Keratinocyte (primary cell): Measurements from ENCODE around the gene ERBB4. TPM values are rescaled to one million over a fixed set of nuclear protein-coding genes. Genes with fewer than 3 reads are reported as not detected.

Experiments
- DNase-seq: peaks from one replicate; pipeline ENCODE4 v3.0.0-alpha.2; 2011; ENCODE audit warnings: low read depth, missing footprints, low spot score
- FAIRE-seq: peaks from 2 replicates; lab custom pipeline; 2011; peaks lifted over from hg19 to GRCh38; lab: Jason Lieb, UNC
- H2AFZ ChIP-seq: 2 replicates; pipeline ENCODE4 v1.6.0; 2012; ENCODE audit warnings: low read length, control low read depth, inconsistent platforms; ENCODE audit not compliant: control insufficient read depth
- H3K27ac ChIP-seq: 2 replicates; pipeline ENCODE4 v1.5.1; 2011; ENCODE audit warnings: low read length; ENCODE audit not compliant: control insufficient read depth, insufficient read depth
- H3K27me3 ChIP-seq: 3 replicates; pipeline ENCODE4 v1.6.0; 2011; ENCODE audit warnings: low read length; ENCODE audit not compliant: control insufficient read depth, insufficient read depth; ENCODE audit errors: extremely low read depth
- H3K36me3 ChIP-seq, 2 experiments: 2 replicates in 1 of 2; 3 replicates in 1 of 2; pipeline ENCODE4 v1.5.1; 2011; ENCODE audit warnings: low read length in 2 of 2, mild to moderate bottlenecking in 1 of 2; ENCODE audit not compliant: control insufficient read depth in 2 of 2, insufficient read depth in 2 of 2; ENCODE audit errors: extremely low read depth in 1 of 2
- H3K4me1 ChIP-seq: 3 replicates; pipeline ENCODE4 v1.5.1; 2011; ENCODE audit warnings: low read length; ENCODE audit not compliant: control insufficient read depth, insufficient read depth; ENCODE audit errors: extremely low read depth
- H3K4me2 ChIP-seq: 3 replicates; pipeline ENCODE4 v1.6.0; 2011; ENCODE audit warnings: low read depth, low read length; ENCODE audit not compliant: control insufficient read depth, insufficient read depth; ENCODE audit errors: extremely low read depth
- H3K4me3 ChIP-seq, 3 experiments: fragments of 200-600 bp in 1 of 3; sonication (generic) in 1 of 3; 2 replicates in 2 of 3; 3 replicates in 1 of 3; pipeline ENCODE4 v1.5.1; 2011 to 2016; ENCODE audit warnings: low read length in 3 of 3, mild to moderate bottlenecking in 3 of 3, control low read depth in 2 of 3, inconsistent platforms in 1 of 3, low read depth in 1 of 3, mixed read lengths in 1 of 3, mixed run types in 1 of 3, moderate library complexity in 1 of 3; ENCODE audit not compliant: control insufficient read depth in 2 of 3, insufficient read depth in 2 of 3; ENCODE audit errors: extremely low read depth in 1 of 3
- H3K79me2 ChIP-seq: 2 replicates; pipeline ENCODE4 v1.6.0; 2012; ENCODE audit warnings: low read length; ENCODE audit not compliant: control insufficient read depth, insufficient read depth
- H3K9ac ChIP-seq: 3 replicates; pipeline ENCODE4 v1.6.0; 2011; ENCODE audit warnings: low read length; ENCODE audit not compliant: control insufficient read depth, insufficient read depth; ENCODE audit errors: extremely low read depth
- H3K9me1 ChIP-seq: 3 replicates; pipeline ENCODE4 v1.6.0; 2011; ENCODE audit warnings: low read length; ENCODE audit not compliant: control insufficient read depth, insufficient read depth; ENCODE audit errors: extremely low read depth
- H3K9me3 ChIP-seq: 2 replicates; pipeline ENCODE4 v1.5.1; 2012; ENCODE audit warnings: low read depth, low read length; ENCODE audit not compliant: control insufficient read depth
- H4K20me1 ChIP-seq: 3 replicates; pipeline ENCODE4 v1.6.0; 2011; ENCODE audit warnings: low read length; ENCODE audit not compliant: control insufficient read depth, insufficient read depth; ENCODE audit errors: extremely low read depth
- CTCF ChIP-seq, 3 experiments: IDR thresholded peaks in 1 of 3; conservative IDR thresholded peaks in 1 of 3; optimal IDR thresholded peaks in 1 of 3; 2 replicates in 2 of 3; 3 replicates in 1 of 3; pipeline versions ENCODE3 to v1.5.1; 2011; ENCODE audit warnings: low read length in 3 of 3, mild to moderate bottlenecking in 3 of 3, moderate library complexity in 2 of 3, control low read depth in 1 of 3, inconsistent platforms in 1 of 3; ENCODE audit not compliant: insufficient read depth in 2 of 3; ENCODE audit errors: extremely low read depth in 1 of 3
- EZH2 ChIP-seq: IDR thresholded peaks from one replicate; pipeline ENCODE4 v1.6.1; 2012; ENCODE audit warnings: inconsistent platforms, mild to moderate bottlenecking, low read length, moderate library complexity
- dilution Hi-C: fragments of 300-500 bp; cut with MboI; formaldehyde crosslinking; loops from one replicate; pipeline ENCODE4 v1.7.0; 2020; ENCODE audit warnings: low sequenced_read_pairs; ENCODE audit not compliant: extremely low pct_ligation_motif_present
- polyA plus RNA-seq, 5 experiments: library from polyadenylated mRNA; depleted of rRNA in 3 of 5; stranded (reverse) in 3 of 5; stranded (forward) in 1 of 5; unstranded in 1 of 5; fragments of >200 nt; gene quantifications; 1 replicate in 1 of 5; 2 replicates in 3 of 5; 3 replicates in 1 of 5; pipeline versions ENCODE4 v1.2.1 to v1.2.3, GENCODE V29; 2011 to 2012; ENCODE audit warnings: missing spikeins in 2 of 5, low read depth in 1 of 5, low replicate concordance in 1 of 5

Gene ERBB4
- polyA plus RNA-seq, 1 donor (not counting 4 experiments of a cell fraction or from before 2014, with no cell fraction given) = 0.01 TPM

DNA sequence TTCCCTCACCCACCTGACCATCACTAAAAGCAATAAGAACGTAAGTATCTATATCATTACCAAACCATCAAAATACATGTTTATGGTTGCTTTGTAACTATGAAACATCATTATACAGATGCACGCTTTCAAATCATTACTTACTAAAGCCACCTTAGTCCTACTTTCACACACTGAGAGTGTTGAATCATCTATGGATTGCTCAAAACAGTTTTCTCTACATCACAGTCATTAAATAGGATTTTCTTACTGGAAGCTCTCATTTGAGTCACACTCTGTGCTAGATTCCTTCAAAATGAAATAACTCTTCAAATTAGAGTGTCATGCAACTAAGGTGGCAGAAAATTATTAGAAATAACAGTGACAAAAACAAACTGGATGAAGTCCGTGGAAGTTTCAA is 1103.8 kb downstream of the ERBB4 start:
- TF ChIP-seq CTCF (optimal IDR thresholded peaks at IDR 0.05 in 1 of 3, IDR thresholded peaks at IDR 0.05 in 1 of 3, conservative IDR thresholded peaks at IDR 0.05 in 1 of 3; ENCODE audit: extremely low read depth in 1 of 3, insufficient read depth in 2 of 3, low read length in 3 of 3) (no peak), EZH2 (no peak)
- dilution Hi-C loops = no loop called here
- no peak overlapping the region for H3K4me3 ChIP-seq
- no peak overlapping the region for H3K27ac ChIP-seq
- no peaks in the 10 kb centered on the region for H3K9me3 ChIP-seq
- H2AFZ ChIP-seq = no peak overlapping the region
- FAIRE-seq (no peak), DNase-seq (no peak)
- H3K4me1 ChIP-seq = no peaks in the 10 kb centered on the region
- no peaks in the 10 kb centered on the region for H3K79me2 ChIP-seq
- H3K9me1 ChIP-seq = no peaks in the 10 kb centered on the region
- no peak overlapping the region for H3K4me2 ChIP-seq
- no peaks in the 10 kb centered on the region for H3K27me3 ChIP-seq
- no peaks in the 10 kb centered on the region for H4K20me1 ChIP-seq
- H3K9ac ChIP-seq = no peak overlapping the region
- no peaks in the 10 kb centered on the region for H3K36me3 ChIP-seq

DNA sequence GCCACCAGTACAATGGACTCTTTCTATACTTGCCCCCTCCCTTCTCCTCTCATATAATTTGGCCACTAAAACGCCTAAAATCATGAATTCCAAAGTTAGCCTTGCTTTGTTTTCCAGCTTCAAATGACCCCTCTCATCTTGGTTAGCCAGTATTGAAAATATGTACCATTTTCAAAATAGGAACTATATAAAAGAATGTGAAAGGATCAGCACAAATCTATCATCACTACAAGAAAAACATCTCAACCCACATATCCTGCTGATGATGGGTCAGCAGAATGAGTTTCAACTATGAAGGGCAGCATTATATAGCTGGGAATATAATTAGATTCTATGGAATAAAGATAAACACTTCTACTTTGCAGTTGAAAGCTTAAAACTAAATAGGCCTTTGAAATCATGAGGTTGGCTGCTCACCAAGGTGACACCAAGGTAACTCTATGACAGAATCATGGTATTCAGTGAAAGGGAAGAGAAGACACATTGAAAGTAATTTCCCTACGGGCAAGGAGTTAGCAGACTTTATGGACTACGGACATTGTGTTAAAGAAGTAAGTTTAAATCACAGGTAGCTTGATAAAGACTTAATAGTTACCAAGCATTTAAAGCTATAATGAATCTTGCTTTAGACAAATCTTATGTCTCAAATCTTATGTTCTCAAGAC is 1109.2 kb downstream of the ERBB4 start:
- no peak overlapping the region for H3K4me3 ChIP-seq
- DNase-seq (no peak), FAIRE-seq (no peak)
- TF ChIP-seq EZH2 (no peak), CTCF (optimal IDR thresholded peaks at IDR 0.05 in 1 of 3, IDR thresholded peaks at IDR 0.05 in 1 of 3, conservative IDR thresholded peaks at IDR 0.05 in 1 of 3; ENCODE audit: extremely low read depth in 1 of 3, insufficient read depth in 2 of 3, low read length in 3 of 3) (no peak)
- dilution Hi-C loops = no loop called here
- no peak overlapping the region for H3K4me2 ChIP-seq
- H3K9me3 ChIP-seq = no peaks in the 10 kb centered on the region
- H2AFZ ChIP-seq = no peak overlapping the region
- H3K9me1 ChIP-seq = no peaks in the 10 kb centered on the region
- H3K36me3 ChIP-seq = no peaks in the 10 kb centered on the region
- no peaks in the 10 kb centered on the region for H3K27me3 ChIP-seq
- no peaks in the 10 kb centered on the region for H3K79me2 ChIP-seq
- no peaks in the 10 kb centered on the region for H4K20me1 ChIP-seq
- no peak overlapping the region for H3K9ac ChIP-seq
- no peaks in the 10 kb centered on the region for H3K4me1 ChIP-seq
- no peak overlapping the region for H3K27ac ChIP-seq
